ENCODE measurements around the gene SAMHD1.
"Not testable (repeated sequence)": the region's sequence is repeated elsewhere in the genome, so short reads cannot be mapped to it uniquely, and the experiment has no call there.

Gene SAMHD1

DNA sequence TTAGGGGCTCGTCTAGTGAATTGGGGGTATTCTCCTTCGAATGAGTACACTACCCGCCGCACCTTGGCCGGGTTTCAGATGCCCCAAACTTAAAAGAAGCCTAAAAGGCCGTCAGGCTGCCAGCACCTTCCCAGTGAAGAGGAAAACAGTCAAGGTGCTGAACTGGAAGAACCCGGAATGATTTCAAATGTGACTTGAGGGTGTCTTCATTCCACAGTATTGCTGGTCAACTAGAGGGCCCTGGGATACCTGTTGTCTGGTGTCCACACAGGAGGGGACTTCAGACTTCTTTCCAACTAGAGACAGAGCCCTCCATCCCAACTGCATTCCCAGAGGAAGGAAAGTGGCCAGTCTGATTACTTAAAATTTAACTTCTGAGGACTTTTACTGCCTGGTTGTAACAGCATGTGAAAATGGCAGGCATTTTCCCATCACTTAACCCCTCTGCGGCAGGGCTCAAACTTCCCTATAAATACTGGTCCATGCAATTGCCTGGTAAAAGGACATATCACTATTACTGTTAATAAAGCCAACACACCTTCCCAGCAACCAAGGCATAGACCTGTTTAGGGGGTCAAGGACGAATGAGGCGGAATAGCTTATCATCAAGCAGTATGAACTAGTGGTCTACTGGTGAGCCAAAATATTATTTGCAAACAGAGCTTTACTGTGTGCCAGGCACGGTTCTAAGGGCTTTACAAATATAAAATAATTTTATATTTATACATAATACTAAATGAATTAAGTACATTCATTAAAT, 651 bp upstream of the SAMHD1 start:
- no peak for DNase-seq

GRCh38 chr20:36950414-36951197, 902 bp downstream of the SAMHD1 start:
- peak in 1 of 2 donors; percentile 39 for DNase-seq

GRCh38 chr20:36941401-36941835, 10.1 kb downstream of the SAMHD1 start:
- peak in 1 of 2 donors; percentile 20 for DNase-seq

- DNase-seq = no peak
These were observed 14.1 kb downstream of the SAMHD1 start for GRCh38 chr20:36937402-36937770.

DNA sequence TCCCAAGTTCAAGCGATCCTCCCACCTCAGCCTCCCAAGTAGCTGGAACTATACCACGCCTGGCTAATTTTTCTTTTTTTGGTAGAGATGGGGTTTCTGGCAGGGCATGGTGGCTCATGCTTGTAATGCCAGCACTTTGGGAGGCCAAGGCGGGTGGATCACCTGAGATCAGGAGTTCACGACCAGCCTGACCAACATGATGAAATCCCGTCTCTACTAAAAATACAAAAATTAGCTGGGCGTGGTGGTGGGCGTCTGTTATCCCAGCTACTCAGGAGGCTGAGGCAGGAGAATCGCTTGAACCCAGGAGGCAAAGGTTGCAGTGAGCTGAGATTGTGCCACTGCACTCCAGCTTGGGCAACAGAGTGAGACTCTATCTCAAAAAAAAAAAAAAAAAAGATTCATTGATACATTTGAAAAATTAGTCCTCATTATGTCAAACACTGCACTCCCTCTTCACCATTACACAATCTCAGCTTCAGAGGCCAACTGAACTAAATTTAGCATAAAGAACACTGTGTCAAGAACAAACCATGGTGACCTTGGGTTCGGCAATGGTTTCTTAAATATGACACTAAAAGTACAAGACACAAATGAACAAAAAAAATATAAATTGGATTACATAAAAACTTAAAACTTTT, 14.6 kb downstream of the SAMHD1 start:
- DNase-seq = not testable (repeated sequence)

DNA sequence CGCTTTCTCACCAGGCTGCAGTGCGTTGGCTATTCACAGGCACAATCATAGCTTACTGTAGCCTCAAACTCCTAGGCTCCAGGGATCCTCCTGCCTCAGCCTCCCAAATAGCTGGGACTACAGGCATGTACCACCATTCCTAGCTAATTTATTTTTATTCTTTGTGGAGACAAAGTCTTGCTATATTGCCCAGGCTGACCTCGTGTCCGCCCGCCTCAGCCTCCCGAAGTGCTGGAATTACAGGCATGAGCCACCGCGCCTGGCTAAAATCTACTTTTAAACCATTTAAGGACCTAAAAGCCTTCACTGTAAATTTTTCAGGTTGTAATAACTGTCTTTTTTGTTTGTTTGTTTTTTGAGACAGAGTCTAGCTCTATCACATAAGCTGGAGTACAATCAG, 15.2 kb downstream of the SAMHD1 start:
- no peak for DNase-seq

- not testable (repeated sequence) for DNase-seq
These were observed 17.9 kb downstream of the SAMHD1 start for GRCh38 chr20:36933571-36933970.

- DNase-seq = no peak
These were observed 18.8 kb downstream of the SAMHD1 start for GRCh38 chr20:36932476-36933426.

GRCh38 chr20:36932067-36932466, 19.4 kb downstream of the SAMHD1 start:
- DNase-seq = not testable (repeated sequence)

DNA sequence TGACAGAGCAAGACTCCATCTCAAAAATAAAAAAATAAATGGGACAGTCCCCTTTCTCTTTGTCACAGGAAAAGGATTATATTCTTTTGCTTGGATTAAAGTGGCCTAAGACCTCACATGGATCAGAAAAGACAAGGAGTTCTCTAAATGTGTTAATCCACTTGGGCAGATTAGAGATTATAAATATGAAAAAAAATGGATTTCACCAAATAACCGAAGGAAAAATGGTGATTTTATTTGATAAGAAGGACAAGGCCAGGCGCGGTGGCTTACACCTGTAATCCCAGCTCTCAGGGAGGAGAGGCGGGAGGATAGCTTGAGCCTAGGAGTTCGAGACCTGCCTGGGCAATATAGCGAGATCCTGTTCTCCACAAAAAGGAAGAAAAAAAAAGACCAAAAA, 21.8 kb downstream of the SAMHD1 start:
- DNase-seq = no peak

DNA sequence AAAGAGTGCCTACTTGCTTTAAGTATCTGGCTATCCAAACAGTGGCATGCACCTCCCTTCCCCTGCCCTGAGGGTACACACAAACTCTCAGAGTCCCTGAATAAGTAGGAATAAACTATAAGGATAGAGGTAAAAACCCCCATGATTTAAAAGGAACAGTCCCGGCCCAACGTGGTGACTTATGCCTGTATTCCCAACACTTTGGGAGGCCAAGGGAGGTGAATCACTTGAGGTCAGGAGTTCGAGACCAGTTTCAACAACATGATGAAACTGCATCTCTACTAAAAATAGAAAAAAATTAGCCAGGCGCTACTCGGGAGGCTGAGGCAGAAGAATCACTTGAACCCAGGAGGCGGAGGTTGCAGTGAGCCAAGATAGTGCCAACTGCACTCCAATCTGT, 22.2 kb downstream of the SAMHD1 start:
- DNase-seq = no peak

- DNase-seq = no peak
These were observed 23.8 kb downstream of the SAMHD1 start for GRCh38 chr20:36927704-36928103.

DNA sequence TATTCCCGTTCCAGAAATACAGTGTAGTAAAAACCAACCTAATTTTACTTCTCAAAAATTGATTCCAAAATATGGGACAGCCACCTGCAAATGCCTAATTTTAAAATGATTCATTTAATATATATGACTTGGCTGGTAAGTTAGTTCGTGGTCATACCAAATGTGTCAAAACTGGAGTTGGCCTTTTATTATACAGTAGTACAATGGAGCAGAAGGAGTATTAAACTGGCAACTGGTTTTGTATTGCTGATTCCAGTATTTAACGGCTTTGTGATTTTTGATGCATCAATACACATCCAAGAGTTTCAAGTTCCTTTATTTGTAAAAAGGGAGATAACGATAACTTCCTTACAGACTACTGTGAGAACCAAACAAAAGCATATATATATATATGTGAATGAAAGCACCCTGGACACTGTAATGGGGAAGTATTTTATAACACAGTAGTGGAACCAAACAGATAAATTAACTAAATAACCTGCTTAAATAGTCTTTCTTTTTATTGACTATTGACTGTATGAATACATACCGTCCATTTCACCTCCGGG, 24.8 kb downstream of the SAMHD1 start:
- DNase-seq = no peak

DNA sequence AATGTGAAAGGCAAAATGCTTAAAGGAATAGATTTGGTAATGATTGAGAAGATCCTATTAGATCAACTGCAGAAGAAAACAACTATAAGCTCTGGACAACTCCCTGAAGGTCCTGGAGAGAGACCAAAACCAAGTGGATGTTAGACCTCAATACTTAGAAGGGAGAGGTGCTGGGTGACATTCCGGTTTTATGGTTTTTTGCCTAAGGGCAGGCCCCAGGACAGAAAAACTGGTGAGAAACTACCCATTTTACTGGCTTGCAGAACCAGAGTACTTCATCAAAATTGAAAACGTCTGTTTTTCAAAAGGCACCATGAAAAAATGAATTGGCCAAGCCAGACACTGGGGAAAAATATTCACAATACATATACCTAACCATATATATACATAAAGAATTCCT, 26.3 kb downstream of the SAMHD1 start:
- no peak for DNase-seq

- no peak for DNase-seq
These were observed 27.1 kb downstream of the SAMHD1 start for GRCh38 chr20:36924167-36925045.

DNA sequence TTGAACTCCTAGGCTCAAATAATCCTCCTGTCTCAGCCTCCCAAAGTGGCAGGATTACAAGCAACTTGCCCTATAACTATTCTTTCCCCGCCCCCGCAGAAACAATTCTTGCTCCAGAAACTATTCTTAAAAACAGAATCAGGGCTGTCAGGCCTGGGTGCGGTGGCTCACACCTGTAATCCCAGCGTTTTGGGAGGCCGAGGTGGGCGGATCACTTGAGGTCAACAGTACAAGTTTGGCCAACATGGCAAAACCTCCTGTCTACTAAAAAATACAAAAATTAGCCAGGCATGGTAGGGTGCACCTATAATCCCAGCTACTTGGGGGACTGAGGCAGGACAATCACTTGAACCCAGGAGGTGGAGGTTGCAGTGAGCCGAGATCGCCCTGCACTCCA, 31.2 kb downstream of the SAMHD1 start:
- no peak for DNase-seq

- peak; percentile 16 to 59 for DNase-seq
These were observed 31.7 kb downstream of the SAMHD1 start for GRCh38 chr20:36919715-36920333.

- DNase-seq = no peak
These were observed 33.6 kb downstream of the SAMHD1 start for GRCh38 chr20:36917943-36918342.

DNA sequence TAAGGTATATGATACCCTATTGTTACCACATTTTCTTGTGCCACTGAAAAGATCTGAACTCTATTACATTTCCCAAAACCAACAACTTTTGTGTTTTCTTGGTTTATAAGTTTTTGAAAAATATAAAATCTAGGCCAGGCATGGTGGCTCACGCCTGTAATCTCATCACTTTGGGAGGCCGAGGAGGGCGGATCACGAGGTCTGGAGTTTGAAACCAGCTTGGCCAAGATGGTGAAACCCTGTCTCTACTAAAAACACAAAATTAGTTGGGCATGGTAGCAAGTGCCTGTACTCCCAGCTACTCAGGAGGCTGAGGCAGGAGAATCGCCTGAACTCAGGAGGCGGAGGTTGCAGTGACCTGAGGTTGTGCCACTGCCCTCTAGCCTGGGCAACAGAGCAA, 34.3 kb downstream of the SAMHD1 start:
- no peak for DNase-seq

- DNase-seq = no peak
These were observed 35.3 kb downstream of the SAMHD1 start for GRCh38 chr20:36916199-36916598.

- DNase-seq = no peak
These were observed 42.9 kb downstream of the SAMHD1 start for GRCh38 chr20:36908603-36909002.

Measured in activated CD4-positive, alpha-beta T cell treated with anti-CD3 and anti-CD28 coated beads for 4 hours (primary cell).